AG09309 (cell line): ENCODE data around the gene GJB5.
A peak's percentile ranks its signal among the peaks of the same experiment; 100 is the strongest.

Experiments
- DNase-seq: peaks from one replicate; pipeline ENCODE4 v3.0.0-alpha.2; 2010; ENCODE audit warnings: low read depth
- H3K4me3 ChIP-seq: 2 replicates; pipeline ENCODE4 v1.5.1; 2011; ENCODE audit warnings: mild to moderate bottlenecking, low read depth, low read length, moderate library complexity; ENCODE audit not compliant: control insufficient read depth
- TF ChIP-seq, protein P1 (sequence below): IDR thresholded peaks from 2 replicates; pipeline ENCODE4 v1.5.1; 2011; ENCODE audit warnings: mild to moderate bottlenecking, low read depth, low read length, inconsistent platforms; ENCODE audit not compliant: insufficient read depth, control insufficient read depth; ENCODE audit errors: missing control alignments

GJB5 gene

DNA sequence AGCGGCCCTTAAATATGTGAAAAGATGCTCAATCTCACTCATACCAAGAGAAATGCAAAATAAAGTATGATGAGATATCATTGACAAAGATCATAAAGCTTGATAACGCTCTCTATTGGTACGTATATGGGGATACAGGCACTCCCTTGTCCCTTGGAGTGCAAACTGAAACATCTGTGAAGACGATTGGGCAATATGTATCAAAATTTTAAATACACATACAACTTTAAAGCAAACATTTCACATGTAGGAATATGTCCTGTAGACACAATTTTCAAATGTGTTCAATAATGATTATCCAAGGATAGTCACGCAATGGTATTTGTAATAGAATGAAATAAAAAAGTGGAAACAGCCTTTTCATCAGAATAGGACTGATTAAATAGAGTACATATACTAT lies 24.2 kb downstream of the GJB5 start:
- TF ChIP-seq, protein P1, sequence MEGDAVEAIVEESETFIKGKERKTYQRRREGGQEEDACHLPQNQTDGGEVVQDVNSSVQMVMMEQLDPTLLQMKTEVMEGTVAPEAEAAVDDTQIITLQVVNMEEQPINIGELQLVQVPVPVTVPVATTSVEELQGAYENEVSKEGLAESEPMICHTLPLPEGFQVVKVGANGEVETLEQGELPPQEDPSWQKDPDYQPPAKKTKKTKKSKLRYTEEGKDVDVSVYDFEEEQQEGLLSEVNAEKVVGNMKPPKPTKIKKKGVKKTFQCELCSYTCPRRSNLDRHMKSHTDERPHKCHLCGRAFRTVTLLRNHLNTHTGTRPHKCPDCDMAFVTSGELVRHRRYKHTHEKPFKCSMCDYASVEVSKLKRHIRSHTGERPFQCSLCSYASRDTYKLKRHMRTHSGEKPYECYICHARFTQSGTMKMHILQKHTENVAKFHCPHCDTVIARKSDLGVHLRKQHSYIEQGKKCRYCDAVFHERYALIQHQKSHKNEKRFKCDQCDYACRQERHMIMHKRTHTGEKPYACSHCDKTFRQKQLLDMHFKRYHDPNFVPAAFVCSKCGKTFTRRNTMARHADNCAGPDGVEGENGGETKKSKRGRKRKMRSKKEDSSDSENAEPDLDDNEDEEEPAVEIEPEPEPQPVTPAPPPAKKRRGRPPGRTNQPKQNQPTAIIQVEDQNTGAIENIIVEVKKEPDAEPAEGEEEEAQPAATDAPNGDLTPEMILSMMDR: no peak
- no peak for DNase-seq

DNA sequence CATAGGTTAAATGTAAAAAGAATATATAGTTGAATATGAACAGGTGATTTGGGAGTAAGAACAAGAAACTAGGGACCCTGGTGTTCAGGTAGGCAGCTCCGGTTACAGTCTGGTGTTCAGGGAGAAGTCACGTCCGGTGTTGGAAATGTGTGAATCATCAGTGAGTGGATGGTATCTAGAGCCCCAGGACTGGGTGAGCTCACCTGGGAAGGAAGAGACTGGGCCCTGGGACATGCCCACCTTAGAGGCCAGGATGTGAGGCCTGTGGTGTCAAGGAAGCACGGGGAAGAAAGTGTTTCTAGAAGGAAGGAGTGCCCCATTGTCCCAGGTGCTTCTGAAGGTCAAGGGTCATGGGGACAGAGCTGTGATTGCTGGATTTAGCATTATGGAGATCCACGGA lies 24.7 kb downstream of the GJB5 start:
- TF ChIP-seq, protein P1: no peak
- H3K4me3 ChIP-seq: no peak overlapping the region
- no peak for DNase-seq

More for the DNA sequence above, 24.2 kb downstream of the GJB5 start:
- H3K4me3 ChIP-seq: no peak overlapping the region

- TF ChIP-seq, protein P1: no peak
- DNase-seq: no peak
- H3K4me3 ChIP-seq: no peak overlapping the region
Measured at GRCh38 chr1:34779962-34780361, 25.1 kb downstream of the GJB5 start.

GRCh38 chr1:34780528-34780927 lies 25.7 kb downstream of the GJB5 start:
- no peak for DNase-seq
- H3K4me3 ChIP-seq: no peak overlapping the region
- TF ChIP-seq, protein P1: no peak

DNA sequence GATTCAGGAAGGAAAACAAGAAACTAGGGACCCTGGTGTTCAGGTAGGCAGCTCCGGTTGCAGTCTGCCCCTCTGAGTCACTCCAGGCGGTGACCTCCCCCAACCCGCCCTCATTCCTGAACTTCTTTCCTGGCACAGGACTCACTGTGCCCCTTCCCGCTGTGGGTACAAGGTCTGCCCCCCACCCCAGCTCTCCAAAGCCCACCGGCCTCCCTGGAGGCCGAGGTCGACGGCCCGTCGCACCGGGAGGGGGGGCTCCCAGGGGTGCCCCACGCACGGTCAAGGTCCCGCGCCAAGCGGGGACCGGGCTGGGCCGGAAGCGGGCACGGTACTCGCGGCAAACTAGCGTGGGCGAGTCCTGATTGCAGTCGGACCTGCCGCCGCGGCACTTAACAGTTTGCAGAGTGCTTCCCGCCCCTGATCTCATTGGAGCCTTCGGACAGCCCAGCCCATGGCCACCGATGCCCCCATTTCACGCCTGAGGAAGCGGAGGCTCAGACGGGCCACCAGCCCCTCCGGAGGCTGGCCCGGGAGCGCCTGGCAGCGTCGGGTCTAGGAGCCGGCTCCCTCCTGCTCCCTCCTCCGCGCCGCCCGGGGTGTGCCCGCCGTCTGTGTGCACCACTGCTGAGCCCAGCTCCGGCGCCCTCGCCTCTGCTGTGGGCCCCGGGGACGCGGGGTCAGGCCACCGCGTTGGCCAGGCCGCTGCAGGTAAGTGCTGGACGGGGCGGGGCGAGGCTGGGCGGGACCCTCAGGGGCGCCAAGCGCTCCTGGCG lies 26.4 kb downstream of the GJB5 start, which contains the start of gene GJB3:
Gene GJB3 (plus strand): TSS at position 144 of the 773 bp plus-strand sequence. CDS start 3,549 bp downstream, outside the sequence.
- H3K4me3 ChIP-seq: peak within 1 kb of the TSS; percentile 28
- no peak for DNase-seq
- TF ChIP-seq, protein P1: no peak

- TF ChIP-seq, protein P1: no peak
- no peak for DNase-seq
- no peak overlapping the region for H3K4me3 ChIP-seq
Measured at GRCh38 chr1:34781844-34782391, 27.1 kb downstream of the GJB5 start.
